Measurements from ENCODE around the gene IFI27L1.

Gene IFI27L1

GRCh38 chr14:94052662-94053061 lies 28.4 kb upstream of the IFI27L1 start:
- TF ChIP-seq CTCF (conservative IDR thresholded peaks at IDR 0.05; ENCODE audit: control insufficient read depth, insufficient read depth, low read depth, low read length), result no peak
- H3K4me3 ChIP-seq (ENCODE audit: control insufficient read depth, low read depth, low read length), result no peak overlapping the region
- DNase-seq (ENCODE audit: low read depth), result no peak

GRCh38 chr14:94054401-94054800 lies 26.7 kb upstream of the IFI27L1 start:
- H3K4me3 ChIP-seq (ENCODE audit: control insufficient read depth, low read depth, low read length), result no peak overlapping the region
- no peak for TF ChIP-seq CTCF (conservative IDR thresholded peaks at IDR 0.05; ENCODE audit: control insufficient read depth, insufficient read depth, low read depth, low read length)
- no peak for DNase-seq (ENCODE audit: low read depth)

GRCh38 chr14:94054936-94055335 lies 26.2 kb upstream of the IFI27L1 start:
- no peak for TF ChIP-seq CTCF (conservative IDR thresholded peaks at IDR 0.05; ENCODE audit: control insufficient read depth, insufficient read depth, low read depth, low read length)
- no peak for DNase-seq (ENCODE audit: low read depth)

GRCh38 chr14:94056579-94057308 lies 24.4 kb upstream of the IFI27L1 start:
- no peak overlapping the region for H3K4me3 ChIP-seq (ENCODE audit: control insufficient read depth, low read depth, low read length)
- DNase-seq (ENCODE audit: low read depth), result no peak
- TF ChIP-seq CTCF (conservative IDR thresholded peaks at IDR 0.05; ENCODE audit: control insufficient read depth, insufficient read depth, low read depth, low read length), result no peak

More at GRCh38 chr14:94054936-94055335, 26.2 kb upstream of the IFI27L1 start:
- no peak overlapping the region for H3K4me3 ChIP-seq (ENCODE audit: control insufficient read depth, low read depth, low read length)

- TF ChIP-seq CTCF (conservative IDR thresholded peaks at IDR 0.05; ENCODE audit: control insufficient read depth, insufficient read depth, low read depth, low read length), result no peak
- DNase-seq (ENCODE audit: low read depth), result peak; percentile 40
Observed at GRCh38 chr14:94058128-94058673, 22.9 kb upstream of the IFI27L1 start.

GRCh38 chr14:94058674-94059138 lies 22.4 kb upstream of the IFI27L1 start:
- TF ChIP-seq CTCF (conservative IDR thresholded peaks at IDR 0.05; ENCODE audit: control insufficient read depth, insufficient read depth, low read depth, low read length), result no peak
- no peak for DNase-seq (ENCODE audit: low read depth)
- no peak overlapping the region for H3K4me3 ChIP-seq (ENCODE audit: control insufficient read depth, low read depth, low read length)

More at GRCh38 chr14:94058128-94058673, 22.9 kb upstream of the IFI27L1 start:
- H3K4me3 ChIP-seq (ENCODE audit: control insufficient read depth, low read depth, low read length), result no peak overlapping the region

All from fibroblast of mammary gland (primary cell).